Right forelimb (tissue), 1 donor: ENCODE results near the gene PEX11A.
A peak's percentile ranks its signal among the peaks of the same experiment; 100 is the strongest.

Source experiments
- DNase-seq: peaks from one replicate; pipeline ENCODE4 v3.0.0-alpha.2; 2018

Gene PEX11A

DNA sequence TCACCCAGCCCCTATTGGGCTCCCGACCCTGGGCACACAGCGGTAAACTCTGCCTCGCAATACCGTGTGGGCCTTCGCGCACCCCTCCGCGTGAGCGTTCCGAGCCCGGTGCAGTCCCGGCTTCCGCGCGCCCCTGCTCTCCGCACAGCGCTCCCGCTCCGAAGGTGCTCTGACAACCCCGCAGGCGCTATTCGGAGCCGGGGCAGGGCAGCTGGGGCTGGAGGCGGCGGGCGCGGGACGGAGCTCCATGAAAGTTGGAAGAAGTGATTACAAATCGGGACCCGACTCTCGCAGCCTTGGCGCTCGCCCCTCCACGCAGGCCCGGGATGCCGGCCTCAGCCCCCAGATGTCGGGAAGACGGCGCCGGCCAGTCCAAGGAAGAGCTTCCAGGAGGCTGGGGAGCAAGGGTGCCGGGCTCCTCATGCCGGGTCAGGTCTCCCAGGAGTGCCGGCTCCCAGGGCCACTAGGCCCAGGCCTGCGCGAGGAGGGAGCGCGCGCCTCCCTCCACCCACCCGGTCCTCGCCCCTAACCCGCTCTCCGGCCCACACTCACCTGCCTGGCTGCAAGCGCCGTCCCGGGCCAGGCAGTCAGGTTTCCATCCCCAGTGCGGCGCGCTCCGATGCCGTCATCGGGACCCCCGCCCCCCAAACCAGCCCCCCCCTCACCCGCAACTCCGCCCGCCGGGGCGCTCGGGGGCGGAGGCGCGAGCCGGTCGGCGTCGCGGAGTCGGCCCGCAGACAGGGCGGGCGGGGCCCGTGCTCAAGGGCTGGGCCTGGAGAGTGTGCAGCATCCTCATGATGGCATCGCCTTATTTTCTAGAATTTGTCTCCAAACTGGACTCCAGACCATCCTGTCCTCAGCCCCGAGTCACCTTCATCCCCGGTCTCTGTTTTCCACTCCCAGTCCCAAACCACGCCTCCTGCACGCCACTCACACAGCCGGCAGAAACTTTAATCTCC lies 35.4 kb downstream of the PEX11A start, which contains the start of gene KIF7:
KIF7 (minus strand) TSS at position 621 of the 959 bp plus-strand sequence. CDS start 2,537 bp downstream, outside the sequence.
- peak; percentile 89 for DNase-seq

DNA sequence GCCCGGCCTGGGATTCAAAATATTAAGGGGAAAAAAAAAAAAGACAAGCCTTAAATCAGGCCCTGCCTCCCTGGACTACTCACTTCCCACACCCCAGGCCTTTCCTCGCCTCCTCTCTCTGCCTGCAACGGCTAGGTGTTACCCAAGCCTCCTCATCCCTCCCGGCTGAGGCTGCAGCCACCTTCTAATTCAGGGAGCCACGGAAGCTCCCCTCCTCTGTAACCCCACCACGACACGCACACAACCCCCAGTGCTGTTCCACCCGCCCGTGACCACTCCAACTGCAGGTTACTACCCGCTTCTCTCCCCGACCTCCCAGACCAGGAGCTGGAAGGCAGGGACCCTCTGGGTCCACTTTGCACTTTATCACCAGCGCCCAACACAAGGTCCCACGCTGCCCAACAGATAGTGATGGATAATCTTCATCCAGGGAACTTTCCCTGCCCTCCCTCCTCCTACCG lies 36.2 kb downstream of the PEX11A start:
- DNase-seq: no peak

DNA sequence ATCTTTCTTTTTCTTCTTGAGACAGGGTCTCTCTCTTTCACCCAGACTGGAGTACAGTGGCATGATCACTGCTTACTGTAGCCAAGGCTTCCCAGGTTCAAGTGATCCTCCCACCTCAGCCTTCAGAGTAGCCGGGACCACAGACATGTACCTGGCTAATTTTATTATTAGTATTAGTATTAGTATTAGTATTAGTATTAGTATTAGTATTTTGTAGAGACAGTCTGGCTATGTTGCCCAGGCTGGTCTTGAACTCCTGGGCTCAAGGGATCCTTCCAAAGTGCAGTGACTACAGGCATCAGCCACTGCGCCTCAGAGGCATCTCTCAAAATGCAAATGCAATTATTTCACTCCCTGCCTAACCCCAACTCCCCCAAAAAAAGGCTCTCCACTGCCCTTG lies 37.0 kb downstream of the PEX11A start:
- DNase-seq: no peak

DNA sequence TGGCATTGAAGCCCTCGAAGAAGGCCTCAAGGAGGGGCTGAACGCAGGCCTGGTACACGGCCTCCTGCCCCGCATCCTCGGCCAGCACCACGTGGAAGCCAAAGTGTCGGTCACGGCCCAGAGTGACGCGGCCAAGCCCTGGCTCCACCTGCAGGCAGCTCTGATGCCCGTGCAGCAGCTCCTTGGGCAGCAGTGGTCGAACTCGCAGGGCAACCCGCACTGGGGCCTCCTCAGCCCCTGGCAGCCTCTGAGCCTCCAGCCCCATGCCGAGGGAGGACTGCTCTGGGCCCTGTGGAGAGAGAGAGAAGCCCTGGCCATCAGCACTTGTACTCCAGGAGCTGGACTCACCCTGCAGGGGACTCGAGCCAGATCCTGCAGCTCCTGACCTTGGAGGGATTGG lies 37.9 kb downstream of the PEX11A start:
- DNase-seq: no peak

DNA sequence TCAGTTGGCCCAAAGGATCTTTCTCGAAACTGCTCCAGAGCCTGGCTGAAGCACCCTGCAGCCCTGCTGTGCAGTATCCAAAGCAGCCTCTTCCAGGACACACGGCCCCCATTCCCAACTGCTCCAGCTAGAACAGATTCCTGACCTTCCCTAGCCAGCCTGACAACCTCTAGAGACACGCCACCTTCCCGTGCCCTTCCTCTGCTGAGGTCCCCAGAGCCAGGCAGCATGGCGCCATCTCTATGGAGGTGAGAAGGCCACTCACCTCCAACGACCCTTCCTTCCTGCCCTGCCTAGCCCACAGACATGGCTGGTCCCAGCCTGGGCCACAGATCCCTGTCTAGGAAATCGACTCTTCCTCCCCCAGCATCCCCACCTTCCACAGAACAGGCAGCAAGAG lies 38.4 kb downstream of the PEX11A start:
- DNase-seq: no peak

DNA sequence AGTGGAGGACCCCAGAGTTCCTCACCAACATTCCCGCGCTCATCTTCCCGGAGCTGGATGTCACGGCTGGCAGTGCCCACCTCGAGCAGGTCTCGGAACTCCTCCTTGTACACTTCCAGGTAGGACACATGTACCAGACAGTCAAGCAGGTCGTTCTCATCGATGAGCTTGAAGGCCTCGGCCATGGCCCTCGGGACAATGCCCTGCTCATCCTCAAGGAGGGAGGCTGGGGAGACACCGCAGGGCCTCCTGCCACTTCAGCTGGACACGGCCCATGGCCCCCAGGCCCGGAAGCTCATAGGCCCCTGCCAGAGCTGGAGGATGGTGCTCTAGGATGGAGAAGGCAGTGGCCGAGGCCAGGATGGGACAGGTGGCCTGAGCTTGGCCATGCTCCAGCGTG lies 40.8 kb downstream of the PEX11A start:
- no peak for DNase-seq

DNA sequence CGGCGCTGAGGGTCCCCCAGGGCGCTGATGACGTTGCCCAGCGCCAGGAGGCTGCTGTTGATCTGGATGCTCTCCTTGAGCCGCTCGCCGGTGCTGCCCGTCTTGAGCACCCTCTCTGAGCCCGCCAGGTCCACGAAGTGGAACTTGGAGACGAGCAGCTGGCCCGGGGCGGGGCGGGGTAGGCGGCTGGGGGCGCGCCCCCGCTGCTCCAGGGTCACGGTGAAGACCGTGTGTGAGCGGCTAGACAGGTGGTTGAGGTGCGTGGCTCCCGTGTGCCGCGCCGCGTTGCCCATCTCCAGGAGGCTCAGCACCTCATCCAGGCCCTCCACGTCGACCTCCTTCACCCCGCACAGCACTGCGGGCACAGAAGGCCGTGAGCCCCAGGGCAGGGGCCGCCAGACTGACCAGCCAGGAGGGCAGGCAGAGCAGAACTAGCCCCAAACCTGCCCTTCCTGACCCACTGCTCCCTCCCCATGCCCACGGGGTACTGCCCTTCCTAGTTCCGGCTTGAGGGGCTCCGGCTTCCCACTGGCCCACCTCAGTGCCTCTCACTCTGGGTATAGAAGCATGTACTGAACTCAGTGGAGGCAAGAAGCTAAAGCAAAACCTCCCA lies 41.4 kb downstream of the PEX11A start:
- no peak for DNase-seq

DNA sequence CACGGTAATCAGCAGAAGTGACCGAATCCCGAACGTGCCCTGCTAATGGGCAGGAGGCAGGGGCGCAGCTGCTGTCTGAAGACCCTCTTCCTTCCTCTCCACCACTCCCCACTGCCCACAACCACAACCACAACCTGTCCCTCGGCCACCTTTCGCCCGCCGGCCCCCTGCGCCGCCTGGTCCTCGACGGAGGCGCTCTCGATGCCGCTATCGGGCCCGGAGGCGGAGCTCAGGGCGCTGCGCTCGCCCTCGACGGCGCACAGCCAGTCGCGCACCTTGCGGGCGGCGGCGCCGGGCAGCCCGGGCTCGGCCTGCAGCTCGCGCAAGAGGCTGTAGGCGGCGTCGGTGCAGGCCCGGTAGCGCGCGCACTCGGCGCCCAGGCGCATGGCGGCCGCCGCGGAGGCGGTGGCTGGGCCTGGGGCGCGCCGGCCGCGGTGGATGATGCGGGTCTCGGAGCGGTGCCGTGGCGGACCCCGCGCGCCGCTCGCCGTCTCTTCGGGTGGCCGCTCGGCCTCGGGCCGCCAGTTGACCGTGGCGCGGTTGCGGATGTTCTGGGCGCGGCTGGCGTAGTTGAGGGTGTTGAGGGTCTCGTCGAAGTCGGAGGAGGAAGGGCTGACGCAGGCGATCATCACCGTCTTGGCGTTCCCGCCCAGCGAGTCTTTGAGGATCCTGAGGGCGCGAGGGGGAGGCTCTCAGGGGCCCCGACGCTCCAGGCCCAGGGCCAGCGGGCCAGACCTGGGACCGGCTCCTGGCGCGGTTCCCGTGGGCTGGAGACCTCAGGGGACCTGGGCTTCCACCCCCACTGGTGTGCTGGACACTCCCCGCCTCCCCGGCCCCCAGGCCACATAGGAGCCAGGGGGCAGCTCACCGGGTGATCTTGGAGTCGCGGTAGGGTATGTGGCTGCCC lies 42.2 kb downstream of the PEX11A start:
- no peak for DNase-seq

DNA sequence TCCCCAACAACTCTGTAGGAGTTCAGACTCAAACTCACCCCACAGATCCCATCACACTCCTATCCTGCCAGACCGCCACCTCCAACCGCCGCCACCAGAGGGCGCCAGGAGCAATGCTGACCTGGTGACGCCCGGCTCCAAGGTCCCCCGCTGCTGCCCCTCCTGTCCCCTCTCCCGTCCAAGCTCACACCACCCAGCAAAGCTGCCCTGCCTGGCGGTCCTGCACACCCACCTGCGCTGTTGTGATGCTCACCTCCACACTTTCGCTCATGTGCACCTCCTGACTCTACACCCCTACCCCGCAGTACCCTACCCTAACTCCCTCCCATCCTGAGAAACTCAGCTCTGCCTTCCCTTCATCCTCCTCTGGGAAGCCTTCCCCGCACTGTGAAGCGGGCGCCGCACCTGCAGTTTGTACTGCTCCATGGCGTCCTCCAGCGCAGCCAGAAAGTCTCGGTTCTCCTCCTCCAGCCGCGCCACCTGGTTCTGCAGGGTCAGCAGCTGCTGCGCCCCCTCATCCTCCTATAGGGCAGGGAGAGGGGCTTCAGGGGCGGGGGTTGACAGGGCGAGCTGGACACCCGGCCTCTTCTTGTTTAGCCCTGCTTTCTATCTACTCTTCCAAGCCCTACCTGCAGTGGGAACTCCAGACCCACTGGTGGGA lies 43.2 kb downstream of the PEX11A start:
- peak; percentile 85 for DNase-seq

DNA sequence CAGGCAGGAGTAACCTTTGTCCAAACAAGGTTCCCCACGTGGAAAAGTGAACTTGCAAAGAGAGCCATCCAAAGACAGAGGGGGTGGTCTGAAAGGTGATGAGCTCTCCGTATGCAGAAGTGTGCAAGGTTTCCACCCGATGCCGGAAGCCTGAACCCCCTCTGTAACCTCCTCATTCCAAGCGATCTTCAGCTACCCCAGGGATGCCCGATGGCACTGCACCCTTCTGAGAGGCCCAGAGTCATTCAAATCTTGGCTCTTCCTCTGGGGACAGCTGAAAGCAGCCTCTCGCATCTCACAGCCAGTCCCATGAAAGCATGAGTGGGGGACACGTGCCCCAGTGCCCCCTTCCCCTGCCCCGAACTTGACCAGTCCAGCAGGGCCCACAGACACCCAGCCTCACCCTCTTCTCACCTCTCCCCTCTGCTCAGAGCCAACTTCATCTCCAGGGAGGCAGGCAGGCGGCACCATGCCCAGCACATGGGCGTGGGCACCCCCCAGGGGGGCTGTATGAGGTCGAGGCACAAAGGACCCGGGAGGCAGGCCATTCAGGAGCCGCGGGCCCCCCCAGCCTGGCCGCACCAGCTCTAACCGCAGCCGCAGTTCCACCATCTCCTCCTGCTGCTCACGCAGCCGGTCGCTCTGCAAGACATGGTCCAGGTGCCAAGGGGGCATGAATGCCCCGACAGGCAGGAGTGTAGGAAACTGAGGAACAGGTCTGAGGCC lies 44.0 kb downstream of the PEX11A start:
- DNase-seq: no peak

DNA sequence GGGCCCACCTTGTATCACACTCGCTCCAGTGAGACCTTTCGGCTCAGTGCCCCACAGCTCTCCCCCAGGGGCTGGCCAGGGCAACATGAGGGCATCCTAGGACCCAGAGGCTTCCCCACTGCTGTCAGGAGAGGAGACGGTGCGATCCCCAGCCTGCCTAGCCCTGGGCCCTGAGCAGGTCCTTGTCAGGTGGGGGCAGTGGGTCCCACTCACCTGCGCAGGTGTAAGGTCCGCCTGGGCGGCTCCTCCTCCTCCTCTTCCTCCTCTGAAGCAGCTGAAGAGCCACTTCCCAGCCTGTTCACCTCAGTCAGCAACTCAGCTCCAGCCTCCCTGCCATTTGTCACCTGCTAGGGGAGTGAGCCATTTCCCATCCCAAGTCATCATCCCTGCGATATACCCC lies 44.9 kb downstream of the PEX11A start:
- no peak for DNase-seq

DNA sequence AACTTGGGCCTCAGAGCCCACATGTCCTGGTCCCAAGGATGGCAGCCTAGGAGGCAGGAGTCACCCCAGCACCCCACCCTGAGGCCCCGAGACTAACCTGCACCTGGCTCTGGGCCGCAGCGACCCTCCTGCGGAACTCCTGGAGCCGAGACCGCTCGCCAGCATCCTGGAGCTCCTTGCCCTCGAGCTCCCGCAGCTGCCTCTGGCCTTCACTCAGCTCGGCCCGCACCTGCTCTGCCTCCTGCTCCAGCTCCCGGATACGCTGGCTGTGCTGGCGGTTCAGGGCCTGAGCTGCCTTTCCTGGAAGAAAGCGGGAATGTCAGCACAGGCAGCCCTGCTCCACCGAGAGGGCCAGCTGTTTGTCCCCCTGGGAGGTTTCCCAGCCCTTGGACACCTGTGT lies 48.4 kb downstream of the PEX11A start:
- DNase-seq: no peak

DNA sequence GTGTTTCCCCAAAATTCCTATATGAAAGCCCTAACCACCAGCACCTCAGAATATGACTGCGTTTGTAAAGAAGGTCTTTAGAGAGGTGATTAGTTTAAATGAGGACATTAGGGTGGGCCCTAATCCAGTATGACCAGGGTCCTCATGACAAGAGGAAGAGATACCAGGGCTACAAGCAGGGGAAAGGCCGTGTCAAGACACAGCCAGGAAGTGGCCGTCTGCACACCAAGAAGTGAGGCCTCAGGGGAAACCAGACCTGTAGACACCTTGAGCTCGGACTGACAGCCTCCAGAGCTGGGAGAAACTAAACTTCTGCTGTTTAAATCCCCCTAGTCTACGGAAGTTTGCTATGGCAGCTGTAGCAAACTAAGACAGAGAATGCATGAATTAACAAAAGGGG lies 49.5 kb downstream of the PEX11A start:
- no peak for DNase-seq

DNA sequence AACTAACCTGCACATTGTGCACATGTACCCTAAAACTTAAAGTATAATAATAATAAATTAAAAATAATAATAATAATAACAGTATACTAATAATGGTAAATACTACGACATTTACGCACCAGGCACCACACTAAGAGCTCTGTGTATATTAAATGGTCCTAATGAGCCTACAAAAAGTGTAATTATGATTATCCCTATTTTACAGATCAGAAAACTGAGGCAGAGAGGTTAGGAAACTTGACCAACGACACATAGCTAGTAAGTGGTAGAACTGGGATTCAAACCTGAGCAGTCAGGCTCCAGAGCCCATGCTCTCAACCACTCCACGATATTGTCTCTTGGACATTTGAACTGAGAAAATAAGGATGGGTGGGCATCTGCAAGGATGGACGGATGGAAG lies 50.3 kb downstream of the PEX11A start:
- DNase-seq: no peak

DNA sequence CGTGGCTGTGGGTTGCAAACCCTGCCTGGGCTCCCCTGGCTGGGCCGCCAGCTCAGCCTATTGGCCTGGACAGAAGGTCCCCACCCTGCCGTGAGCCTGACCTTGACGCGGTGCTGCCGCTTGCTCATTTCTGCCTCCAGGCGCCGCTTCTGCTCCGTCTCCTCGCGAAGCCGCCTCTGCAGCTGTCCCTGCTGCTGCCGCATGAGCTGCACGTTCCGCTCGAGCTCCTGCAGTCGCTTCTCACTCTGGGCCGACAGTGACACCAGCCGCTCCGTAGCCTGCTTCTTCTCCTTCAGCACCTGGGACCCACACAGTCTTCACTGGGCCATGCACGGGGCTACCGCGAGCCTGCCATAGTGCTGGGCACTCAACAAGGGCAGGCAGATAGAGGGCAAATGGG lies 57.0 kb downstream of the PEX11A start:
- DNase-seq: no peak

DNA sequence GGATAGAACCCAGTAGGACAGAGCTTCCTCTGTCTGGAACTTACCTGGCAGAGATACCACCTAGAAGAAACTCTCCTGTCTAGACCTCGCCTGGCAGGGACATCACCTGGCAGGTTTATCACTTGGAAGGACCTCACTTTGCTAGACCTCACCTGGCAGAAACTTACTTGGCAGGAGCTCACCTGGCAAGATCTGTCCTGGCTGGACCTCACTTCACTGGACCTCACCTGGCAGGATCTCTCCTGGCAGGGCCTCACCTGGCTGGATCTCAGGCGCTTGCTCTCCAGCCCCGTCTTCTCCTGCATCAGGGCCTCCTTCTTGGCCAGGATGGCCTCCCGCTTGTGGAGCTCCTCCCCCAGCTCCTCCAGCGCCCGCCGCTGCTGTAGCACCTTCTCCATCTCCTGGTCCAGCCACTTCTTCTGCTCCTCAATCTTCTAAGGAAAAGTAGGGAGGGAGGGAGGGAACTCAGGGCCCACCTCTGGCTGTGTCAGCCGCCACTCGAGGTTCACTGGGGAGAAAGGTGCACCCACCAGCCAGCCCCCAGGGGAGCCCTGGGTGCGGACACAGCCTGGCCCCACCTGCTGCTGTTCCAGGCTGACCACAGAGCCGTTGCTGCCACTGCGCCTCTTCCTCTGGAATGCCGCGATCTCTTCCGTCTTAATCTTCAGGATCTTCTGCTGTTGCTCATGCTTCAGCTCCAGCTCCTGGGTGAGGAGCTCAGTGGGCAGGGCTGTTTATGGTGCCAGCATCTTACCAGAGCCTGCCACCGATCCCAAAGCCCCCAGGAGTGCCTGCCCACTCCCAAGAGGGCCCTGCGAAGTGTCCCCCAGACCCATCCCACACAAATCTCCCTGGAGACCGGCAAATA lies 57.8 kb downstream of the PEX11A start:
- no peak for DNase-seq

DNA sequence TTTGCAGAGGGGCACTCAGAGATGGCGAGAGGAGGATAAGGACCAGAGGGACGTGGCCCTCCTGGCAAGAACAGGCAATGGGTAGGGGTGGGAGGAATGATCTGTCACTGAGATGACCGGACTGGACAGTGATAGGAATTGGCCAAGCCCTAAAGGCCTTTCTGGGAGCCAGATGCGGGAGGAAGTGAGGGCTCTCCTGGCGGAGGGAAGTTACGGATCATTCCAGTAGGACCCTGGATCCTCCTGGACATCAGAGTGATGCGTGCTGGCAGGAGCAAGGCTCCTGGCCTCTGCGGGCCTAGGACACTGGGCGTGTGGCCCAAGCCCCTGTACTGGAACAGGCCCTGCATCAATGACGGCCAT lies 58.7 kb downstream of the PEX11A start:
- DNase-seq: no peak
